ENCODE results near the gene POU4F3.

Gene POU4F3

GRCh38 chr5:146340260-146341081 is 1.8 kb downstream of the POU4F3 start:
- Histone ChIP-seq H3K9me3 (ENCODE audit: insufficient read depth, low read depth, low read length) (no peaks in the 10 kb centered on the region), H3K27ac (ENCODE audit: low read depth, low read length) (no peak overlapping the region), H3K4me1 (ENCODE audit: insufficient read depth, low read length) (peaks cover 17% of the 10 kb centered on the region), H3K9ac (ENCODE audit: low read depth, low read length) (no peak overlapping the region), H3K4me3 (ENCODE audit: low read length) (no peak overlapping the region), H3K27me3 (ENCODE audit: insufficient read depth, low read length) (peaks cover 100% of the 10 kb centered on the region), H3K36me3 (ENCODE audit: insufficient read depth, low read length) (no peaks in the 10 kb centered on the region)
- WGBS, result 4% methylated on average over 40 of the region's 40 CpGs

DNA sequence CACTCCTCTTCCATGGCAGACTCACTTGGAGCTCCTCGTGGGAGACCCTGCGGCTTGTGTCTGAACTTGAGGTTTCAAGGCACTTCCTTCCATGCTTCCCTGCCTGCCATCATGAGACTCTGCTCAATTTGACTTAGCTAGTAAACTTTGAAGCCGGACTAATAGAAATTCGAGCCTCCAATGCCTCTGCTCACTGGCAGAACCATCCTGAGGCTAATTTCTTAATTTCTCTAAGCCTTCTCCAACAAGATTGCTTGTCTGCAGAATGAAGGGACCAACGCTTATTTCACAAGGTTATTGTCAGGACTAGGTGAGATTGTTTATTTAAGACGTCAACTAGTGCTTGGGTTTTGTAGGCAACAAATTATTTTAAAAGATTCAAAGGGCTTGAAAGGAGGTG is 3.2 kb downstream of the POU4F3 start:
- H3K4me1 ChIP-seq (ENCODE audit: insufficient read depth, low read length), result peaks cover 17% of the 10 kb centered on the region
- no peaks in the 10 kb centered on the region for H3K9me3 ChIP-seq (ENCODE audit: insufficient read depth, low read depth, low read length)
- no peak overlapping the region for H3K27ac ChIP-seq (ENCODE audit: low read depth, low read length)
- no peaks in the 10 kb centered on the region for H3K36me3 ChIP-seq (ENCODE audit: insufficient read depth, low read length)
- 15% methylated on average over 6 of the region's 6 CpGs for WGBS
- no peak overlapping the region for H3K9ac ChIP-seq (ENCODE audit: low read depth, low read length)
- peaks cover 100% of the 10 kb centered on the region for H3K27me3 ChIP-seq (ENCODE audit: insufficient read depth, low read length)
- no peak overlapping the region for H3K4me3 ChIP-seq (ENCODE audit: low read length)

- Histone ChIP-seq H3K9me3 (ENCODE audit: insufficient read depth, low read depth, low read length) (no peaks in the 10 kb centered on the region), H3K4me3 (ENCODE audit: low read length) (no peak overlapping the region), H3K36me3 (ENCODE audit: insufficient read depth, low read length) (no peaks in the 10 kb centered on the region), H3K27ac (ENCODE audit: low read depth, low read length) (no peak overlapping the region), H3K4me1 (ENCODE audit: insufficient read depth, low read length) (peaks cover 17% of the 10 kb centered on the region), H3K27me3 (ENCODE audit: insufficient read depth, low read length) (peaks cover 100% of the 10 kb centered on the region), H3K9ac (ENCODE audit: low read depth, low read length) (no peak overlapping the region)
- 9% methylated on average over 13 of the region's 14 CpGs for WGBS
Observed at GRCh38 chr5:146342519-146342881, 3.9 kb downstream of the POU4F3 start.

DNA sequence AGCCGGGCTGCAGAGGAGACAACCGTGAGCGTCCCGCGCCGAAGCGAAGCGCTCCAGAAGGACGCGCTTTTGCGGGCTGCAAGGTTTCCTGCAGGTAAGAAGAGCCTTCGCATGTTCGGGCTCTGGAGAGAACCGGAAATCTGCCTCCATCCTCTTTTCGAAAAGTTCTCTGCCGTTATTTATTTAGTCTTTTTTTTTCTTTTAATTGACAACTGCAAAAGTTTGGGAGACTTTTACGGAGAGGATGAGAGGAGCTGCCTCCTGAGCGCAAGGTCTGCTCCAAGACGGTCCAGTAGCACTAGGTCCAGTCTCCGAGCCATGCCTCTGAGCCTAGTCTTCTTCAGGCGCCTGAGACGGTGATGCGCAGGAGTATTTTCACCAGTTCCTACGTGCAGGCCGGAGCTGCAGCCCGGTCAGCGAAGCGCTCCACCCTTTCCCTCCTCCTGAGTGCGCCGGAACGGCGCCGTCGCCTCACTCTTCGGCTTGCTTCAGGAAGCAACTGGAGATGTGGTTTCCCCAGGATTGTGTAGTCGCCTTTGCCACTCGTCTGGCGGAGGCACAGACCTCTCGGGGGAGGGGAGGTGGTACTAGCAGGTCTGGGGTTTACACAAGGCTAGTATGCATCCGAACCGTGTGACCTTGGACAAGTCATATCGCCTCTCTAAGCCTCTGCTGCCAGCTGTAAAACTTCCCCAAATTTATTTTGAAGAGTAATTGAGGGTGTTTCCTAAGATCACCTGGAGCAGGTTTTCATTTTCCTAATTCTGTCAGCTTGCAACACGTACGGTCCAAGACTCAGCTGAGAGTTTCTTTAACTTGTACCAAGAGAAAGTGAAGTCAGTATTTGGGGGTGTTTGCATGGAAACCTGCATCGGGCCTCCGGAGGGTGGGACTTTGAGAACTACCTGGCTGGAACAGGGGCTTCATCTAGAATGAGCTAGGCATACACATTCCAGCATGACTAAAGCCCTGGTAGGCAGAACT is 4.5 kb downstream of the POU4F3 start:
- Histone ChIP-seq H3K27me3 (ENCODE audit: insufficient read depth, low read length) (peaks cover 100% of the 10 kb centered on the region), H3K9me3 (ENCODE audit: insufficient read depth, low read depth, low read length) (no peaks in the 10 kb centered on the region), H3K4me1 (ENCODE audit: insufficient read depth, low read length) (peaks cover 12% of the 10 kb centered on the region), H3K4me3 (ENCODE audit: low read length) (no peak overlapping the region), H3K36me3 (ENCODE audit: insufficient read depth, low read length) (no peaks in the 10 kb centered on the region), H3K9ac (ENCODE audit: low read depth, low read length) (no peak overlapping the region), H3K27ac (ENCODE audit: low read depth, low read length) (no peak overlapping the region)
- WGBS, result 6% methylated on average over 46 of the region's 46 CpGs

- H3K4me1 ChIP-seq (ENCODE audit: insufficient read depth, low read length), result peaks cover 5% of the 10 kb centered on the region; the same call in 1 of the 2 replicates
- no peaks in the 10 kb centered on the region for H3K36me3 ChIP-seq (ENCODE audit: insufficient read depth, low read length)
- peak overlapping the region; percentile 51 for H3K4me3 ChIP-seq (ENCODE audit: low read length)
- no peak overlapping the region for H3K9ac ChIP-seq (ENCODE audit: low read depth, low read length)
- no peaks in the 10 kb centered on the region for H3K9me3 ChIP-seq (ENCODE audit: insufficient read depth, low read depth, low read length)
- peaks cover 99% of the 10 kb centered on the region for H3K27me3 ChIP-seq (ENCODE audit: insufficient read depth, low read length)
- H3K27ac ChIP-seq (ENCODE audit: low read depth, low read length), result no peak overlapping the region
- 5% methylated on average over 27 of the region's 31 CpGs for WGBS
Observed at GRCh38 chr5:146344155-146345118, 5.8 kb downstream of the POU4F3 start.

GRCh38 chr5:146345240-146345577 is 6.6 kb downstream of the POU4F3 start:
- Histone ChIP-seq H3K9me3 (ENCODE audit: insufficient read depth, low read depth, low read length) (no peaks in the 10 kb centered on the region), H3K27ac (ENCODE audit: low read depth, low read length) (no peak overlapping the region), H3K36me3 (ENCODE audit: insufficient read depth, low read length) (no peaks in the 10 kb centered on the region), H3K9ac (ENCODE audit: low read depth, low read length) (no peak overlapping the region), H3K27me3 (ENCODE audit: insufficient read depth, low read length) (peaks cover 99% of the 10 kb centered on the region), H3K4me3 (ENCODE audit: low read length) (peak overlapping the region; percentile 51), H3K4me1 (ENCODE audit: insufficient read depth, low read length) (peaks cover 5% of the 10 kb centered on the region; the same call in 1 of the 2 replicates)
- 1% methylated on average over 12 of the region's 12 CpGs for WGBS

GRCh38 chr5:146345578-146346366 is 7.1 kb downstream of the POU4F3 start:
- H3K27ac ChIP-seq (ENCODE audit: low read depth, low read length), result no peak overlapping the region
- WGBS, result under 1% methylated on average over 76 of the region's 76 CpGs
- H3K9ac ChIP-seq (ENCODE audit: low read depth, low read length), result no peak overlapping the region
- H3K4me1 ChIP-seq (ENCODE audit: insufficient read depth, low read length), result peaks cover 5% of the 10 kb centered on the region; the same call in 1 of the 2 replicates
- peaks cover 97% of the 10 kb centered on the region for H3K27me3 ChIP-seq (ENCODE audit: insufficient read depth, low read length)
- peak overlapping the region; percentile 51 for H3K4me3 ChIP-seq (ENCODE audit: low read length)
- no peaks in the 10 kb centered on the region for H3K9me3 ChIP-seq (ENCODE audit: insufficient read depth, low read depth, low read length)
- H3K36me3 ChIP-seq (ENCODE audit: insufficient read depth, low read length), result no peaks in the 10 kb centered on the region

GRCh38 chr5:146357126-146357525 is 18.5 kb downstream of the POU4F3 start:
- no peaks in the 10 kb centered on the region for H3K36me3 ChIP-seq (ENCODE audit: insufficient read depth, low read length)
- no peak overlapping the region for H3K27ac ChIP-seq (ENCODE audit: low read depth, low read length)
- no peaks in the 10 kb centered on the region for H3K9me3 ChIP-seq (ENCODE audit: insufficient read depth, low read depth, low read length)
- H3K4me3 ChIP-seq (ENCODE audit: low read length), result no peak overlapping the region
- no peak overlapping the region for H3K9ac ChIP-seq (ENCODE audit: low read depth, low read length)
- H3K4me1 ChIP-seq (ENCODE audit: insufficient read depth, low read length), result no peaks in the 10 kb centered on the region
- no peaks in the 10 kb centered on the region for H3K27me3 ChIP-seq (ENCODE audit: insufficient read depth, low read length)

GRCh38 chr5:146359836-146360235 is 21.2 kb downstream of the POU4F3 start:
- Histone ChIP-seq H3K27me3 (ENCODE audit: insufficient read depth, low read length) (no peaks in the 10 kb centered on the region), H3K4me1 (ENCODE audit: insufficient read depth, low read length) (no peaks in the 10 kb centered on the region), H3K36me3 (ENCODE audit: insufficient read depth, low read length) (no peaks in the 10 kb centered on the region), H3K4me3 (ENCODE audit: low read length) (no peak overlapping the region), H3K27ac (ENCODE audit: low read depth, low read length) (no peak overlapping the region), H3K9ac (ENCODE audit: low read depth, low read length) (no peak overlapping the region), H3K9me3 (ENCODE audit: insufficient read depth, low read depth, low read length) (no peaks in the 10 kb centered on the region)
- WGBS, result 85% methylated on average over 5 of the region's 5 CpGs
